Type B pancreatic cell (in vitro differentiated cells): ENCODE results near the gene ARL13B. TPM values are rescaled to one million over a fixed set of nuclear protein-coding genes. Genes with fewer than 3 reads are reported as not detected.
"Not testable (repeated sequence)": the region's sequence is repeated elsewhere in the genome, so short reads cannot be mapped to it uniquely, and the experiment has no call there.

Source experiments
- DNase-seq: peaks from one replicate; pipeline ENCODE4 v3.0.0; 2021; ENCODE audit warnings: mixed read lengths; ENCODE audit not compliant: unreplicated experiment; ENCODE audit errors: extremely low spot score
- H3K27ac Mint-ChIP-seq: 2 replicates; pipeline ENCODE4 v1.8.0; 2021; ENCODE audit warnings: mild to moderate bottlenecking, mixed read lengths
- H3K27me3 Mint-ChIP-seq: 2 replicates; pipeline ENCODE4 v1.8.0; 2021; ENCODE audit warnings: mixed read lengths
- H3K36me3 Mint-ChIP-seq: 2 replicates; pipeline ENCODE4 v1.8.0; 2021; ENCODE audit warnings: mixed read lengths
- H3K4me1 Mint-ChIP-seq: one replicate; pipeline ENCODE4 v1.8.0; 2021; ENCODE audit warnings: mixed read lengths; ENCODE audit not compliant: unreplicated experiment
- H3K4me3 Mint-ChIP-seq: 2 replicates; pipeline ENCODE4 v1.8.0; 2021; ENCODE audit warnings: mild to moderate bottlenecking, mixed read lengths
- H3K9me3 Mint-ChIP-seq: 2 replicates; pipeline ENCODE4 v1.8.0; 2021; ENCODE audit warnings: mixed read lengths
- total RNA-seq: library from RNA; stranded (reverse); gene quantifications from 2 replicates; pipeline ENCODE4 v1.2.1, GENCODE V29; 2021; ENCODE audit warnings: low replicate concordance
- TF ChIP-seq, protein P1 (sequence below): fragments of 200-600 bp; sonication (generic); conservative IDR thresholded peaks from 2 replicates; pipeline ENCODE4 v1.5.0; 2021; ENCODE audit warnings: antibody characterized with exemption, mild to moderate bottlenecking

ARL13B gene
- total RNA-seq, 1 donor from 2014 or later = 12.8 TPM

DNA sequence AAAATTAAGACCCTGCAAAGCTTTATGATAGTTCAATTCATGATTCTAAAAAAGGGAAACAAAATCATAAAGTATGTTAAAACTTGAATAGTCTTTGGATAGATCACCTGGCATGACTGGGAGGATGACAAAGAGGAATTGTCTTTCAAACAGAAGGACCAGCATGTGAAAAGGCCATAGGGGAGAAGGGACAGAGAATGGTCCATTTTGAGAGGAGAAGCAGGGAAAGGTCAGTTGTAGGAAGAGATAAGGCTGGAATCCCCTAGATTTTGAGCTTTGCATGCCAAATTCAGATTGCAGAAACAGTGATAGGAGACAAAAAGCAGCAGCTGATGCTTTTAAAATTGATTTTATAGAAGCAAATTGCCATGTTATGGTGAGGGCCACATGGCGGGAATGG lies 18.9 kb upstream of the ARL13B start:
- no peak for DNase-seq
- H3K36me3 Mint-ChIP-seq = no peaks in the 10 kb centered on the region
- H3K27ac Mint-ChIP-seq = no peak overlapping the region
- TF ChIP-seq, protein P1, sequence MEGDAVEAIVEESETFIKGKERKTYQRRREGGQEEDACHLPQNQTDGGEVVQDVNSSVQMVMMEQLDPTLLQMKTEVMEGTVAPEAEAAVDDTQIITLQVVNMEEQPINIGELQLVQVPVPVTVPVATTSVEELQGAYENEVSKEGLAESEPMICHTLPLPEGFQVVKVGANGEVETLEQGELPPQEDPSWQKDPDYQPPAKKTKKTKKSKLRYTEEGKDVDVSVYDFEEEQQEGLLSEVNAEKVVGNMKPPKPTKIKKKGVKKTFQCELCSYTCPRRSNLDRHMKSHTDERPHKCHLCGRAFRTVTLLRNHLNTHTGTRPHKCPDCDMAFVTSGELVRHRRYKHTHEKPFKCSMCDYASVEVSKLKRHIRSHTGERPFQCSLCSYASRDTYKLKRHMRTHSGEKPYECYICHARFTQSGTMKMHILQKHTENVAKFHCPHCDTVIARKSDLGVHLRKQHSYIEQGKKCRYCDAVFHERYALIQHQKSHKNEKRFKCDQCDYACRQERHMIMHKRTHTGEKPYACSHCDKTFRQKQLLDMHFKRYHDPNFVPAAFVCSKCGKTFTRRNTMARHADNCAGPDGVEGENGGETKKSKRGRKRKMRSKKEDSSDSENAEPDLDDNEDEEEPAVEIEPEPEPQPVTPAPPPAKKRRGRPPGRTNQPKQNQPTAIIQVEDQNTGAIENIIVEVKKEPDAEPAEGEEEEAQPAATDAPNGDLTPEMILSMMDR = no peak
- no peaks in the 10 kb centered on the region for H3K9me3 Mint-ChIP-seq
- H3K4me3 Mint-ChIP-seq = no peak overlapping the region
- H3K27me3 Mint-ChIP-seq = no peaks in the 10 kb centered on the region
- H3K4me1 Mint-ChIP-seq = no peaks in the 10 kb centered on the region

GRCh38 chr3:93961489-93961888 lies 18.5 kb upstream of the ARL13B start:
- H3K36me3 Mint-ChIP-seq = no peaks in the 10 kb centered on the region

GRCh38 chr3:93962798-93963197 lies 17.2 kb upstream of the ARL13B start:
- no peaks in the 10 kb centered on the region for H3K27me3 Mint-ChIP-seq
- TF ChIP-seq, protein P1 = no peak
- no peak for DNase-seq
- H3K36me3 Mint-ChIP-seq = no peaks in the 10 kb centered on the region
- no peak overlapping the region for H3K27ac Mint-ChIP-seq
- H3K9me3 Mint-ChIP-seq = no peaks in the 10 kb centered on the region
- H3K4me3 Mint-ChIP-seq = no peak overlapping the region
- no peaks in the 10 kb centered on the region for H3K4me1 Mint-ChIP-seq

More at GRCh38 chr3:93961489-93961888, 18.5 kb upstream of the ARL13B start:
- Mint-ChIP-seq H3K27ac (no peak overlapping the region), H3K9me3 (no peaks in the 10 kb centered on the region), H3K4me1 (no peaks in the 10 kb centered on the region), H3K27me3 (no peaks in the 10 kb centered on the region), H3K4me3 (no peak overlapping the region)
- TF ChIP-seq, protein P1 = no peak
- DNase-seq = no peak

DNA sequence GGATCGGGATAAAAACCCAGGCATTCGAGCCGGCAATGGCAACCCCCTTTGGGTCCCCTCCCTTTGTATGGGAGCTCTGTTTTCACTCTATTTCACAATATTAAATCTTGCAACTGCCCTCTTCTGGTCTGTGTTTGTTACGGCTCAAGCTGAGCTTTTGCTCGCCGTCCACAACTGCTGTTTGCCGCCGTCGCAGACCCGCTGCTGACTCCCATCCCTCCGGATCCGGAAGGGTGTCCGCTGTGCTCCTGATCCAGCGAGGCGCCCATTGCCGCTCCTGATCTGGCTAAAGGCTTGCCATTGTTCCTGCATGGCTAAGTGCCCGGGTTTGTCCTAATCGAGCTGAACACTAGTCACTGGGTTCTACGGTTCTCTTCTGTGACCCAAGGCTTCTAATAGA lies 14.8 kb upstream of the ARL13B start:
- DNase-seq, H3K27ac Mint-ChIP-seq, H3K4me1 Mint-ChIP-seq, H3K4me3 Mint-ChIP-seq, H3K9me3 Mint-ChIP-seq, H3K27me3 Mint-ChIP-seq, H3K36me3 Mint-ChIP-seq: not testable (repeated sequence)

- Mint-ChIP-seq H3K36me3 (no peaks in the 10 kb centered on the region), H3K4me1 (peaks cover 13% of the 10 kb centered on the region), H3K27me3 (peaks cover 11% of the 10 kb centered on the region), H3K9me3 (no peaks in the 10 kb centered on the region), H3K4me3 (no peak overlapping the region), H3K27ac (no peak overlapping the region)
- TF ChIP-seq, protein P1 = no peak
- no peak for DNase-seq
Observed at GRCh38 chr3:93969443-93969842, 10.5 kb upstream of the ARL13B start.

DNA sequence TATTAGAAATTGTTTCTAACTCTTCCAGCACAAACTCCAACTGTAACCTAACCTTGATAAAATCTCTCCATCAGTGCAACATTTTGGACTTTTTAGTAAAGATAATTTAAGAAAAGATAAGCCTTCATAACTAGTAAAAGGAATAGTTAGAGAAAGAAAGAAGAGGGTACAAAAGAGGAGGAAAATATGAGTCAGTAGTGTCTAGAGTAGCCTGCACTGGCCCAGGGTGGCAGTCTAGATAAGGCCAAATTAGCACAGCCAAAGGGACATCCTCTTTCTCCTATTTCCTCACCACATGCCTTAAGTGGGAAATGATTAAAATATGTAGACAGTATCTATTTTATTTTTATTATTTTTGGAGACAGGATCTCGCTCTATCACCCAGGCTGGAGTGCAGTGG lies 10.0 kb upstream of the ARL13B start:
- peaks cover 13% of the 10 kb centered on the region for H3K4me1 Mint-ChIP-seq
- DNase-seq = no peak
- no peaks in the 10 kb centered on the region for H3K9me3 Mint-ChIP-seq
- no peak overlapping the region for H3K27ac Mint-ChIP-seq
- H3K4me3 Mint-ChIP-seq = no peak overlapping the region
- peaks cover 11% of the 10 kb centered on the region for H3K27me3 Mint-ChIP-seq
- TF ChIP-seq, protein P1 = no peak
- no peaks in the 10 kb centered on the region for H3K36me3 Mint-ChIP-seq
